H1 (cell line): ENCODE measurements around the gene DCTN1. TPM values are rescaled to one million over a fixed set of nuclear protein-coding genes. Genes with fewer than 3 reads are reported as not detected.

Experiments used
- CTCF ChIA-PET: fragments of 300-600 bp; sonication (Branson Sonifier 250); formaldehyde crosslinking; loops from one replicate; lab custom pipeline; 2021; ENCODE audit not compliant: partially characterized antibody; lab: Charles Lee
- POLR2A ChIA-PET: fragments of 300-600 bp; sonication (Branson Sonifier 250); formaldehyde crosslinking; loops from one replicate; lab custom pipeline; 2021; ENCODE audit warnings: inconsistent platforms; ENCODE audit not compliant: partially characterized antibody; lab: Charles Lee
- DNase-seq, 2 experiments: peaks; one replicate each; pipeline versions ENCODE4 v3.0.0 to v3.0.0-alpha.2; 2010 to 2022; ENCODE audit warnings: low spot score in 2 of 2, low read depth in 1 of 2, mixed read lengths in 1 of 2
- FAIRE-seq: peaks from 2 replicates; lab custom pipeline; 2011; peaks lifted over from hg19 to GRCh38; lab: Jason Lieb, UNC
- H2AFZ ChIP-seq: 2 replicates; pipeline ENCODE4 v1.8.1; 2012; ENCODE audit warnings: low read length, inconsistent platforms
- H2AK5ac ChIP-seq: 2 replicates; pipeline ENCODE4 v1.6.1; 2013; ENCODE audit warnings: low read depth, low read length
- H2BK120ac ChIP-seq: replicated peaks from 2 replicates; pipeline ENCODE3; 2013; ENCODE audit warnings: low read depth, low read length, inconsistent platforms
- H2BK12ac ChIP-seq: 2 replicates; pipeline ENCODE4 v1.6.1; 2013; ENCODE audit warnings: low read depth, low read length
- H2BK15ac ChIP-seq: 2 replicates; pipeline ENCODE4 v1.6.1; 2013; ENCODE audit warnings: low read length
- H2BK20ac ChIP-seq: 2 replicates; pipeline ENCODE4 v1.6.1; 2013; ENCODE audit warnings: low read length
- H2BK5ac ChIP-seq: 2 replicates; pipeline ENCODE4 v1.6.1; 2013; ENCODE audit warnings: low read depth, low read length
- H3K14ac ChIP-seq: 2 replicates; pipeline ENCODE4 v1.6.1; 2013; ENCODE audit warnings: inconsistent platforms; ENCODE audit not compliant: insufficient read length
- H3K18ac ChIP-seq: 2 replicates; pipeline ENCODE4 v1.6.1; 2013; ENCODE audit warnings: low read length; ENCODE audit errors: extremely low read depth
- H3K23ac ChIP-seq: 2 replicates; pipeline ENCODE4 v1.6.1; 2013; ENCODE audit warnings: inconsistent platforms; ENCODE audit not compliant: insufficient read length
- H3K23me2 ChIP-seq: 2 replicates; pipeline ENCODE4 v1.6.1; 2013; ENCODE audit warnings: low read depth, low read length
- H3K27ac ChIP-seq: 2 replicates; pipeline ENCODE4 v1.6.1; 2011; ENCODE audit warnings: low read depth, low read length, inconsistent platforms
- H3K27me3 ChIP-seq, 4 experiments: replicated peaks in 1 of 4; 1 replicate in 1 of 4; 2 replicates in 3 of 4; pipeline versions ENCODE4 v1.6.1 to v1.8.1; 2011 to 2013; ENCODE audit warnings: low read length in 3 of 4, mild to moderate bottlenecking in 3 of 4, inconsistent platforms in 2 of 4, mixed read lengths in 2 of 4, moderate library complexity in 1 of 4; ENCODE audit not compliant: control insufficient read depth in 3 of 4, insufficient read depth in 3 of 4; ENCODE audit errors: extremely low read depth in 1 of 4
- H3K36me3 ChIP-seq, 4 experiments: 2 replicates each; pipeline versions ENCODE4 v1.6.1 to v1.8.1; 2011 to 2013; ENCODE audit warnings: mild to moderate bottlenecking in 4 of 4, low read length in 3 of 4, moderate library complexity in 2 of 4, control low read depth in 1 of 4, inconsistent platforms in 1 of 4; ENCODE audit not compliant: insufficient read depth in 4 of 4, control insufficient read depth in 2 of 4
- H3K4ac ChIP-seq: replicated peaks from 2 replicates; pipeline ENCODE3; 2013; ENCODE audit warnings: low read length, low read depth, mixed read lengths, inconsistent platforms; ENCODE audit not compliant: insufficient read length
- H3K4me1 ChIP-seq, 4 experiments: replicated peaks in 1 of 4; 1 replicate in 1 of 4; 2 replicates in 3 of 4; pipeline versions ENCODE4 v1.6.1 to v1.8.1; 2011 to 2013; ENCODE audit warnings: low read length in 3 of 4, inconsistent platforms in 2 of 4, mixed read lengths in 1 of 4; ENCODE audit not compliant: insufficient read depth in 4 of 4, control insufficient read depth in 3 of 4
- H3K4me2 ChIP-seq, 2 experiments: 2 replicates each; pipeline versions ENCODE4 v1.6.1 to v1.8.1; 2011 to 2013; ENCODE audit warnings: low read depth in 2 of 2, low read length in 2 of 2, control low read depth in 1 of 2, inconsistent platforms in 1 of 2, mild to moderate bottlenecking in 1 of 2; ENCODE audit not compliant: insufficient read depth in 1 of 2
- H3K4me3 ChIP-seq, 4 experiments: fragments of 200-600, 300-600 bp in 1 of 4; sonication (generic), shearing (Covaris generic), sonication (Bioruptor Twin) in 1 of 4; 2 replicates each; pipeline versions ENCODE4 v1.5.1 to v1.8.1; 2011 to 2016; ENCODE audit warnings: low read length in 4 of 4, low read depth in 3 of 4, control low read depth in 2 of 4, inconsistent platforms in 2 of 4, mild to moderate bottlenecking in 2 of 4, mixed read lengths in 1 of 4, moderate library complexity in 1 of 4; ENCODE audit not compliant: insufficient read depth in 2 of 4; ENCODE audit errors: extremely low read depth in 1 of 4
- H3K56ac ChIP-seq: replicated peaks from 2 replicates; pipeline ENCODE3; 2013; ENCODE audit warnings: low read depth, mild to moderate bottlenecking, mixed read lengths, low read length, inconsistent platforms; ENCODE audit not compliant: insufficient read length
- H3K79me1 ChIP-seq: 2 replicates; pipeline ENCODE4 v1.6.1; 2013; ENCODE audit warnings: low read depth, low read length, control low read depth
- H3K79me2 ChIP-seq, 2 experiments: 2 replicates each; pipeline versions ENCODE4 v1.6.1 to v1.8.1; 2012 to 2013; ENCODE audit warnings: low read length in 2 of 2, mild to moderate bottlenecking in 2 of 2, inconsistent platforms in 1 of 2; ENCODE audit not compliant: insufficient read depth in 2 of 2, control insufficient read depth in 1 of 2
- H3K9ac ChIP-seq, 4 experiments: replicated peaks in 1 of 4; 1 replicate in 1 of 4; 2 replicates in 3 of 4; pipeline versions ENCODE4 v1.6.1 to v1.8.1; 2011 to 2013; ENCODE audit warnings: low read depth in 3 of 4, low read length in 3 of 4, control low read depth in 2 of 4, mild to moderate bottlenecking in 2 of 4, moderate library complexity in 2 of 4, inconsistent platforms in 1 of 4; ENCODE audit errors: extremely low read depth in 1 of 4
- H3K9me3 ChIP-seq, 2 experiments: 2 replicates each; pipeline versions ENCODE4 v1.6.1 to v1.8.1; 2012 to 2013; ENCODE audit warnings: mild to moderate bottlenecking in 2 of 2, moderate library complexity in 2 of 2, control low read depth in 1 of 2, inconsistent platforms in 1 of 2, low read depth in 1 of 2, low read length in 1 of 2, mixed read lengths in 1 of 2; ENCODE audit not compliant: insufficient read depth in 2 of 2
- H4K20me1 ChIP-seq, 2 experiments: replicated peaks in 1 of 2; 2 replicates each; pipeline versions ENCODE3 to v1.8.1; 2011 to 2013; ENCODE audit warnings: inconsistent platforms in 2 of 2, low read length in 2 of 2, mild to moderate bottlenecking in 1 of 2; ENCODE audit not compliant: insufficient read depth in 2 of 2, control insufficient read depth in 1 of 2
- H4K5ac ChIP-seq: 2 replicates; pipeline ENCODE4 v1.6.1; 2013; ENCODE audit warnings: low read length, low read depth, mixed read lengths, inconsistent platforms; ENCODE audit not compliant: insufficient read length
- H4K8ac ChIP-seq: 2 replicates; pipeline ENCODE4 v1.8.0; 2013; ENCODE audit warnings: mild to moderate bottlenecking, moderate library complexity, low read length, inconsistent platforms; ENCODE audit not compliant: insufficient read depth; ENCODE audit errors: extremely low read depth
- H4K91ac ChIP-seq: replicated peaks from 2 replicates; pipeline ENCODE3; 2013; ENCODE audit warnings: low read length, mixed read lengths, inconsistent platforms; ENCODE audit not compliant: insufficient read length
- ASH2L ChIP-seq: fragments of 200-600, 300-600 bp; sonication (generic); IDR thresholded peaks from one replicate; pipeline ENCODE4 v1.7.1; 2017; ENCODE audit warnings: low read length
- ATF2 ChIP-seq: IDR thresholded peaks from 2 replicates; pipeline ENCODE4 v1.6.1; 2012; ENCODE audit warnings: low read length, inconsistent platforms
- CHD2 ChIP-seq: IDR thresholded peaks from 2 replicates; pipeline ENCODE4 v1.6.1; 2012; ENCODE audit warnings: low read length, improper control_type of control experiment
- CTBP2 ChIP-seq: IDR thresholded peaks from 2 replicates; pipeline ENCODE4 v1.7.0; 2011; ENCODE audit warnings: borderline replicate concordance, mild to moderate bottlenecking, moderate library complexity, mixed read lengths, low read length; ENCODE audit not compliant: insufficient read depth, insufficient read length
- EZH2 ChIP-seq: fragments of 200-600 bp; sonication (generic); IDR thresholded peaks from 2 replicates; pipeline ENCODE4 v1.7.1; 2012; ENCODE audit warnings: low read depth, mild to moderate bottlenecking, moderate library complexity, low read length, inconsistent platforms; ENCODE audit not compliant: severe bottlenecking
- FOSL1 ChIP-seq: IDR thresholded peaks from 2 replicates; pipeline ENCODE4 v1.6.1; 2011; ENCODE audit warnings: mild to moderate bottlenecking, low read depth, low read length, moderate library complexity; ENCODE audit not compliant: insufficient read depth
- KDM1A ChIP-seq: fragments of 200-600, 300-600 bp; sonication (generic); IDR thresholded peaks from 2 replicates; pipeline ENCODE4 v1.7.1; 2016; ENCODE audit warnings: mild to moderate bottlenecking, low read length, borderline replicate concordance
- PHF8 ChIP-seq: fragments of 200-600 bp; sonication (generic); conservative IDR thresholded peaks from 2 replicates; pipeline ENCODE4 v1.7.1; 2012; ENCODE audit warnings: low read depth, mild to moderate bottlenecking, inconsistent platforms, low read length, moderate library complexity
- SP1 ChIP-seq: IDR thresholded peaks from 2 replicates; pipeline ENCODE4 v1.6.1; 2011; ENCODE audit warnings: low read depth, low read length
- YY1 ChIP-seq: IDR thresholded peaks from 2 replicates; pipeline ENCODE4 v1.6.1; 2011; ENCODE audit warnings: low read depth, mild to moderate bottlenecking, low read length
- polyA plus RNA-seq, 7 experiments: library from polyadenylated mRNA; depleted of rRNA in 3 of 7; stranded (reverse) in 5 of 7; unstranded in 2 of 7; fragments of >200 nt in 5 of 7; fragments of 200-250 nt in 2 of 7; gene quantifications; 1 replicate in 5 of 7; 2 replicates in 1 of 7; 4 replicates in 1 of 7; pipeline versions ENCODE4 v1.2.1 to v1.2.3, GENCODE V29; 2011 to 2013; ENCODE audit warnings: missing spikeins in 2 of 7, mixed read lengths in 2 of 7
- total RNA-seq: library from RNA; stranded (reverse); fragmentation: NEBNext Ultra II Directional; extraction: Animal tissue kit (Norgen Biotek cat#: 25700); gene quantifications from 2 replicates; pipeline ENCODE4 v1.2.1, GENCODE V29; 2021
- TF ChIP-seq, protein P1 (sequence below), 3 experiments: IDR thresholded peaks; 1 replicate in 2 of 3; 2 replicates in 1 of 3; pipeline versions ENCODE4 v1.5.1 to v1.6.1; 2011; ENCODE audit warnings: low read length in 3 of 3, mild to moderate bottlenecking in 3 of 3, inconsistent platforms in 2 of 3, low read depth in 1 of 3, moderate library complexity in 1 of 3; ENCODE audit not compliant: insufficient read depth in 1 of 3; ENCODE audit errors: control extremely low read depth in 1 of 3

The DCTN1 gene
- total and polyA plus RNA-seq, 2 of the 8 experiments (the other 6 are each of a cell fraction or from before 2014, with no cell fraction given): 105 to 162 TPM

DNA sequence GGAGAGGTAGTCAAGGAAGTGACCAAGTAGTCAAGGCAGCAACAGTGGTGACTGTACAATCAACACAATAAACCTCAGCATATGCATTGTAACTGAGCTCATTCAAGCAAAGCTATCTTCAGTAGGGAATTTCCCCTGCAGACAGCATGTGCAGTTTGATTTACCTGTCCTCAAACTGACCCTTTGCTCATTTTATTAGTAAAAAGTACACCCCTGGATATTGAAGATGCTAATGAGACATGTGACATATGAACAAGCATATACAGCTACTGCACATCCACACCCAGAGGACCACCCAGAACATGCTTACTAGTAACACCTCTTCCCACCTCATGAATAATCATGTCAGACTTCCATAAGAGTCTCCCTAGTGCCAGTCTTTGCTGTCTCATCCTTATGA lies 25.9 kb upstream of the DCTN1 start:
- no peak overlapping the region for H3K4me2 ChIP-seq
- POLR2A ChIA-PET: interaction anchor here (1.3 kb wide), 1 partner anchor 18 kb away, joined by 5 read pairs; no protein-coding TSS in a partner anchor
- FAIRE-seq: no peak
- TF ChIP-seq CTBP2 (no peak), PHF8 (no peak), ATF2 (no peak), KDM1A (no peak), CHD2 (no peak), YY1 (no peak), ASH2L (no peak), FOSL1 (no peak), EZH2 (no peak), SP1 (no peak)
- TF ChIP-seq, protein P1, sequence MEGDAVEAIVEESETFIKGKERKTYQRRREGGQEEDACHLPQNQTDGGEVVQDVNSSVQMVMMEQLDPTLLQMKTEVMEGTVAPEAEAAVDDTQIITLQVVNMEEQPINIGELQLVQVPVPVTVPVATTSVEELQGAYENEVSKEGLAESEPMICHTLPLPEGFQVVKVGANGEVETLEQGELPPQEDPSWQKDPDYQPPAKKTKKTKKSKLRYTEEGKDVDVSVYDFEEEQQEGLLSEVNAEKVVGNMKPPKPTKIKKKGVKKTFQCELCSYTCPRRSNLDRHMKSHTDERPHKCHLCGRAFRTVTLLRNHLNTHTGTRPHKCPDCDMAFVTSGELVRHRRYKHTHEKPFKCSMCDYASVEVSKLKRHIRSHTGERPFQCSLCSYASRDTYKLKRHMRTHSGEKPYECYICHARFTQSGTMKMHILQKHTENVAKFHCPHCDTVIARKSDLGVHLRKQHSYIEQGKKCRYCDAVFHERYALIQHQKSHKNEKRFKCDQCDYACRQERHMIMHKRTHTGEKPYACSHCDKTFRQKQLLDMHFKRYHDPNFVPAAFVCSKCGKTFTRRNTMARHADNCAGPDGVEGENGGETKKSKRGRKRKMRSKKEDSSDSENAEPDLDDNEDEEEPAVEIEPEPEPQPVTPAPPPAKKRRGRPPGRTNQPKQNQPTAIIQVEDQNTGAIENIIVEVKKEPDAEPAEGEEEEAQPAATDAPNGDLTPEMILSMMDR (IDR thresholded peaks at IDR 0.05; ENCODE audit: control extremely low read depth in 1 of 3, insufficient read depth in 1 of 3, low read depth in 1 of 3, low read length in 3 of 3): no peak

More for the DNA sequence above, 25.9 kb upstream of the DCTN1 start:
- Histone ChIP-seq H3K4me3 (no peak overlapping the region), H3K9me3 (no peaks in the 10 kb centered on the region), H3K36me3 (no peaks in the 10 kb centered on the region), H2AFZ (no peak overlapping the region), H3K79me1 (no peaks in the 10 kb centered on the region), H3K23me2 (no peaks in the 10 kb centered on the region; the same call in 1 of the 2 replicates), H3K23ac (no peak overlapping the region), H2BK20ac (no peak overlapping the region), H4K20me1 (no peaks in the 10 kb centered on the region), H3K79me2 (no peaks in the 10 kb centered on the region), H3K56ac (no peak overlapping the region), H3K27me3 (peaks cover 0 to 4% (median 2%) of the 10 kb centered on the region in 4 experiments; a peak in 2 of 7 replicates), H2BK12ac (no peak overlapping the region), H2BK15ac (no peak overlapping the region), H3K14ac (no peak overlapping the region), H2BK5ac (no peak overlapping the region), H3K4ac (no peak overlapping the region), H3K27ac (no peak overlapping the region), H2BK120ac (no peak overlapping the region), H4K91ac (no peak overlapping the region), H4K8ac (no peak overlapping the region), H2AK5ac (no peak overlapping the region), H3K18ac (no peak overlapping the region), H3K9ac (no peak overlapping the region), H3K4me1 (no peaks in the 10 kb centered on the region), H4K5ac (no peak overlapping the region)
- DNase-seq: no peak
- CTCF ChIA-PET: interaction anchor here (0.6 kb wide), 1 partner anchor 23 kb away, joined by 3 read pairs; no protein-coding TSS in a partner anchor
